Omental fat pad (tissue), 4 donors: Measurements from ENCODE around the gene SLC25A42. TPM values are rescaled to one million over a fixed set of nuclear protein-coding genes. Genes with fewer than 3 reads are reported as not detected.
"Not testable (repeated sequence)": the region's sequence is repeated elsewhere in the genome, so short reads cannot be mapped to it uniquely, and the experiment has no call there.

Experiments
- ATAC-seq: fragments of 150-250 bp; one replicate; pipeline ENCODE4 v1.9.1; 2016; ENCODE audit warnings: mild to moderate bottlenecking, moderate library complexity; ENCODE audit not compliant: low FRiP score
- DNase-seq: peaks from one replicate; pipeline ENCODE4 v3.0.0-alpha.2; 2019; ENCODE audit warnings: low spot score
- total RNA-seq, 4 donors: library from RNA; depleted of rRNA; stranded (reverse); fragments of >200 nt; gene quantifications; one replicate each; pipeline ENCODE4 v1.1.0, GENCODE V29; 2016
- TF ChIP-seq, protein P1 (sequence below), 3 donors: fragments of 450-650 bp; IDR thresholded peaks; one replicate each; pipeline ENCODE4 v1.5.1; 2016 to 2017; ENCODE audit warnings: antibody characterized with exemption in 3 of 3, mild to moderate bottlenecking in 3 of 3, moderate library complexity in 2 of 3

Gene SLC25A42
- total RNA-seq, 4 donors from 2014 or later: 4.7 to 9.9 (median 7.4) TPM

DNA sequence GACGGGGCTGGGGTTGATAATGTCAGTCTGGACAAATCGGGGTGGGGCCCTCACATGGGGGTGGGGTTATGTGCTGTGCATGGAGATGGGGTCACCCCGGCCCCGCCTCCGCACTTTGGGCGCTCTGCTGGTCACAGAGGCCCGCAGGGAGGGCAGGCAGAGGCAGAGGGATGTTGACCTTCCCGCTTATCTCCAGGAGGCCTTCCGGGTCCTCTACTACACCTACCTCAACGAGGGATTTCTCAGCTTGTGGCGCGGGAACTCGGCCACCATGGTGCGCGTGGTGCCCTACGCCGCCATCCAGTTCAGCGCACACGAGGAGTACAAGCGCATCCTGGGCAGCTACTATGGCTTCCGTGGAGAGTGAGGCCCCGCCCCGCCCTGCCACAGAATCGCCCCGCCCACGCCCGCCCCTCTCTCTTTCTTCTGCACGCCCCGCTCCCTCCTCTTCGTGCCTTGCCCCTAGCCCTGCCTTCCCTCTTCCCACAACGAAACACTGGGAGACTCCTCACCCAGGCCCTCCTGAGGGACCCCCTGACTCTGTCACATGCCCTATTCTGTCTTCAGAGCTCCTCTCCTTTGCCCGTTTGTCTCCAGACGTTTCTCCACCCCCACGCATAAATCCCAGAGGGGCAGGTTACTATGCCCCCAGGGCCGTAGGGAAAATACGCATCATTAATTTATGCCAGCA is 41.7 kb downstream of the SLC25A42 start:
- DNase-seq (peak; percentile 46), ATAC-seq (peak; percentile 92)
- TF ChIP-seq, protein P1, sequence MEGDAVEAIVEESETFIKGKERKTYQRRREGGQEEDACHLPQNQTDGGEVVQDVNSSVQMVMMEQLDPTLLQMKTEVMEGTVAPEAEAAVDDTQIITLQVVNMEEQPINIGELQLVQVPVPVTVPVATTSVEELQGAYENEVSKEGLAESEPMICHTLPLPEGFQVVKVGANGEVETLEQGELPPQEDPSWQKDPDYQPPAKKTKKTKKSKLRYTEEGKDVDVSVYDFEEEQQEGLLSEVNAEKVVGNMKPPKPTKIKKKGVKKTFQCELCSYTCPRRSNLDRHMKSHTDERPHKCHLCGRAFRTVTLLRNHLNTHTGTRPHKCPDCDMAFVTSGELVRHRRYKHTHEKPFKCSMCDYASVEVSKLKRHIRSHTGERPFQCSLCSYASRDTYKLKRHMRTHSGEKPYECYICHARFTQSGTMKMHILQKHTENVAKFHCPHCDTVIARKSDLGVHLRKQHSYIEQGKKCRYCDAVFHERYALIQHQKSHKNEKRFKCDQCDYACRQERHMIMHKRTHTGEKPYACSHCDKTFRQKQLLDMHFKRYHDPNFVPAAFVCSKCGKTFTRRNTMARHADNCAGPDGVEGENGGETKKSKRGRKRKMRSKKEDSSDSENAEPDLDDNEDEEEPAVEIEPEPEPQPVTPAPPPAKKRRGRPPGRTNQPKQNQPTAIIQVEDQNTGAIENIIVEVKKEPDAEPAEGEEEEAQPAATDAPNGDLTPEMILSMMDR (IDR thresholded peaks at IDR 0.05): no peak

DNA sequence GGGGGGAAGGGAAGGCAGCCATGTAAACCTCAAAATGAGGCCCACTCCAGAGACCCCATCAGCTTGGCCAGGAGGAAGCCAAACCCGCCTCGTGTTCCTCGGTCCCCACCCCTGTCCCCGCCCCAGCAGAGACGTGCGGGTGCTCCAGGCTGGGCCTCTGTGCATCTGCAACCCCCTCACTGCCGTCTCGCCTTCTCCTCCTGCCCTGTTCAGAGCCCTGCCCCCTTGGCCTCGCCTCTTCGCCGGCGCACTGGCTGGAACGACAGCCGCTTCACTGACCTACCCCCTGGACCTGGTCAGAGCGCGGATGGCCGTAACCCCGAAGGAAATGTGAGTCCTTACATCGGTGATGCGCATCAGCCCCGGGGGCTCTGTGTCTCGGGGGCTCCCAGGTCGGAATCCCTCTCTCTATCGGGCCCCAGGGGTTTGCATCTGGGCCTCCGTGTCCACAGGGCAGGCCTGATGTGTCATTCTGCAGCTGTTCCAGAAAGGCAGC is 42.3 kb downstream of the SLC25A42 start:
- DNase-seq: no peak

DNA sequence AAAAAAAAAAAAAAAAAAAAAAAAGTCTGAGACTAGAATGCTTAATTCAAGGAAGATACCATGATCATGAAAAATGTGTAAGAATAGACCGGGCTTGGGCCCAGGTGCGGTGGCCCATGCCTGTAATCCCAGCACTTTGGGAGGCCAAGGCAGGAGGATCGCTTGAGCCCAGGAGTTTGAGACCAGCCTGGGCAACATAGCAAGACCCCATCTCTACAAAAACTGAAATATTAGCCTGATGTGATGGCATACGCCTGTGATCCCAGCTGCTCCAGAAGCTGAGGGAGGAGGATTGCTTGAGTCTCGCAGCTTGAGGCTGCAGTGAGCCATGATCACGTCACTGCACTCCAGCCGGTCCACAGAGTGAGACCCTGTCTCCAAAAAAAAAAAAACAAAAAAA is 43.1 kb downstream of the SLC25A42 start:
- DNase-seq, ATAC-seq: not testable (repeated sequence)

More for the DNA sequence above, 42.3 kb downstream of the SLC25A42 start:
- TF ChIP-seq, protein P1 (IDR thresholded peaks at IDR 0.05): no peak
- ATAC-seq: peak; percentile 47

DNA sequence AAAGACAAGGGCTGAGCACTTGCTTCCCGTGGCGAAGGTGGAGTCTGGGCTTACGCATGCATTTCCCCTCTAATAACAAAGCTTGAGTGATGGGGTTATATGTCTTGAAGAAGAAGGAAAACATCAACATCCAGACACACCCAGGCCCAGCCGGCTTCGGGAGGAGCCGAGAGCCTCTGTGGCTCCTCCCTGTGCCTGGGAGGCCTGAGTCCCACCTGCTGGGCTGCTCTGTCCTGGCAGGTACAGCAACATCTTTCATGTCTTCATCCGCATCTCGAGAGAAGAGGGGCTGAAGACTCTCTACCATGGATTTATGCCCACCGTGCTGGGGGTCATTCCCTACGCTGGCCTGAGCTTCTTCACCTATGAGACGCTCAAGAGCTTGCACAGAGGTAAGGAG is 43.9 kb downstream of the SLC25A42 start:
- DNase-seq: no peak
- TF ChIP-seq, protein P1 (IDR thresholded peaks at IDR 0.05): no peak
- no peak for ATAC-seq

DNA sequence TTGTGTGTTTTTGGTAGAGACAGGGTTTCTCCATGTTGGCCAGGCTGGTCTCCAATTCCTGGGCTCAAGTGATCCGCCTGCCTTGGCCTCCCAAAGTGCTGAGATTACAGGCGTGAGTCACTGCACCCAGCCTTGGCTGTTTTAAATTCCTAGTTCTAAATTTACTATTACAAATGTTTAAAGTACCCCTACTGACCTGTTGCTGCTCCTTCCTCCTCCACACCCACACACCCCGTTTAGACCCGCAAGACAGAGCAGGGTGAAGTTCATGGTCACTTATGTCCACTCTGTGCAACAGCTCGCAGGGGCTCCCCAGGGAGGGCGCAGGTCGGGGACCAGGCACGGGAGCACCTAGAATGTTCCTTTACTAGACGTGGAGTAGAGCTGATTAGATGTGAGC is 45.8 kb downstream of the SLC25A42 start:
- ATAC-seq: no peak
- TF ChIP-seq, protein P1 (IDR thresholded peaks at IDR 0.05): no peak
- no peak for DNase-seq

DNA sequence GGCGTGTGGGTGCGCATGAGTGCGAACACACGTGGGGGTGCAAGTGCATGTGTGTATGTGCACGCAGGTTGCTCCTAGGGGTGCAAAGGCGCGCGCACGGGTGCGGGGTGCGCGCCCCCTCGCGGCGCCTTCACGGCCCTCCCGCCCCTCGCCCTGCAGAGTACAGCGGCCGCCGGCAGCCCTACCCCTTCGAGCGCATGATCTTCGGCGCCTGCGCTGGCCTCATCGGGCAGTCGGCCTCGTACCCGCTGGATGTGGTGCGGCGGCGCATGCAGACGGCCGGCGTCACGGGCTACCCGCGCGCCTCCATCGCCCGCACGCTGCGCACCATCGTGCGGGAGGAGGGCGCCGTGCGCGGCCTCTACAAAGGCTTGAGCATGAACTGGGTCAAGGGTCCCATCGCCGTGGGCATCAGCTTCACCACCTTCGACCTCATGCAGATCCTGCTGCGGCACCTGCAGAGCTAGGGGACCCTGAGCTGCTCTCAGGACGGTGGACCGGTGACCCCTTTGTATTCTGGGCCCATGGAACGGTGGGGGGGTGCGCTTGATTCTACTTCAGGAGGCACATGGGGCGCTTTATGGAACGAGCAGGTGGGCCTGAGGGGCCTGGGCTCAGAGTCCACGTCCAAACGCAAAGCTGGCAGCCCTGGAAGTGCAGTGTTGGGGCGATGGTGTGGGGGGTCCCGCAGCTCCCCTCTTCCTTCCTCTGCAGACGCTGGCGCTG is 46.8 kb downstream of the SLC25A42 start:
- DNase-seq (no peak), ATAC-seq (no peak)
- TF ChIP-seq, protein P1 (IDR thresholded peaks at IDR 0.05): no peak

DNA sequence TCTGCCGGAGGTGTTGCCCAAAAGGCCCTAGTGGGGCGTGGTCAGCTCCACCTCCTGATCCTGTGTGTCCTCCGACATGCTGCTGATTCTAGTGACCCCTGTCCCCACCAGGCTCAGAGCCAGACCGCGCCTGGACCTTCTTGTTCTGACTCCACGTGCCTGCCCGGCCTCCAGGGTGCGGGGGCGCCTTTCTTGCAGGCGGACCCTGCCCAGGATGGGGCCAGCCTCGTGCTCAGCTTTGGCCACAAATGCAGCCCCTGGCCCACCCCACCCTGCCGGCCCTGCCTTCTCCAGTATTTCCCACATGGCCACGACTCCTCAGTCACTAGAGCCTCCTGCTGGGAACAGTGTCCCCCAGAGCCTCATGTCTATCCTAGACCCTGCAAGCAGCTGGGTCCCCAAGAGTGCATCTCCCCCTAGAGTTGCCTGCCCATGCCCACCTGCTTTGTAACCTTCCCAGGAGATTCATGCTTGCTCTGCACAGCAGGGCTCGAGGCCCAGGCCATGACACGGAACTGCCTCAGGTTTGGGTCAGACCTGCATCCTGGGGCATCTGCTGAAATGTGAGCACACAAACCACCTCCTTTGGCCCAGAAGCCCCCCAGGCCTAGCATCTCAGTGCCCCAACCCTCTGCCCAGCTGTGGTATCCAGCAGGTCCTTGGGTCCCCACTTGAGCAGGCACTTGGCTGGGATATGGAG is 47.5 kb downstream of the SLC25A42 start:
- TF ChIP-seq, protein P1 (IDR thresholded peaks at IDR 0.05): no peak
- DNase-seq (no peak), ATAC-seq (no peak)
